Embryonic facial prominence (tissue), 1 donor: ENCODE results near the gene MRPS15.
"Not testable (repeated sequence)": the region's sequence is repeated elsewhere in the genome, so short reads cannot be mapped to it uniquely, and the experiment has no call there.

Experiments used
- DNase-seq: peaks from one replicate; pipeline ENCODE4 v3.0.0-alpha.2; 2016; ENCODE audit errors: extremely low spot score

The MRPS15 gene

DNA sequence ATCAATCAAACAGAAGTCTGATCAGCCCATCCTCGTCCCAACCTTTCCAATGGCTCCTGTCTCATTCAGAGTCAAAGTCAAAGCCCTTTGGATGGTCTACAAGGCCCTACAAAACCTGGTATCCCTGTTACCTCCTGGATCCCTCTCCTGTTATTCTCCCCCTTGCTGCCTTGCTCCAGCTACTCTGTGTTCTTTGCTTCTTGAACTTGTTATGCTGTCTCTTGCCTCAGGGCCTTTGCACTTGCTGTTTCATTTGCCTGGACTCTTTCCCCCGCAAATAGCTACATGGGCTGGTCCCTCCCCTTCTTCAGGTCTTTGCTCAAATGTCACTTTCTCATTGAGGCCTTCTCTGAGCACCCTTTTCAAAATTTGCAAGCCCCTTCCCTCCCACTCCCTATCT lies 19.9 kb upstream of the MRPS15 start:
- DNase-seq: no peak

- no peak for DNase-seq
Observed at GRCh38 chr1:36482724-36483388, 18.7 kb upstream of the MRPS15 start, which contains the start of gene CSF3R. Gene CSF3R (minus strand): TSS chr1:36482913. CDS start chr1:36479496, 3,417 bp downstream.

DNA sequence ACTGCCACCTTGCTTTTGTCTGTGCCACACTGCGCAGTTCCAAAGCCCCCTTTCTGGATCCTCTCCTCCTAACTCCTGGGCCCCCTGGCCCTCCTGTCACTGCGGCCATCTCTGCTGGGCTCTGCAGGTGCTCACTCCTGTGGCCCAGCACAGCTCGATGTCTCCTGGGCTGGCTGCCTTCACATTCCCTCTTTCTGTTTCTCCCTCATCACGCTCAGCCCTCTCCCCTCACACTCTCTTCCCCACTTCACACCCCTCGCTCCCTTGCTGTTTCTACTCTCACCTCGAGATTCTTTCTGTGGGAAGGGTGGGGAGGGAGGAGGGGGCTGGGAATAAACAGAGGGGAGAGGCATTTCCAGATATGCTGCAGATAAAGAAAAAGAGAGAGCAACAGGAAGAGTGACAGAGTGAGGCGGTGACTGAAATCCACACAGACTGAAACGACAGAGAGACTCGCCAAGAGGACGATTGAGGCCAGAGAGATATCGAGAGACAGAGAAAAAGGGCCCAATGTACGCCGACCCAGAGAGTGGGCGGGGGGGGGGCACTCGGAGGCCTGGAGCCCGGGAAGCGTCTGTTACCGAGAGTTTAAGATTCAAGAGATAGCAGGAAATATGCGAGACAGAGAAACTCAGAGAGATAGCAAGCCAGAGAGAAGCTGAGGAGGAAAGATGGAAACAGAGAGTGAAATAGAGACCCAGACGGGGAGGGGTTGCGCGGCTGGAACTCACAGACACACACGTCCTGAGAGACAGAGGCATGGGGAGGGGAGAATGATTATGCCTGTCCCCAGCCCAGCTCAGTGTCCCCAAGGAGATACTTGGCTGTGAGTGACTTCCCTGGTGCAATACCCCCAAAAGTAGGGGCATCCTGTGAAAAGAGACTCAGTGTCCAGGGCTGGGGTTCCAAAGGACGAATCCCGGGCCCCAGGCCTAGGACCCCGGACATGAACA lies 17.9 kb upstream of the MRPS15 start:
- DNase-seq: no peak

DNA sequence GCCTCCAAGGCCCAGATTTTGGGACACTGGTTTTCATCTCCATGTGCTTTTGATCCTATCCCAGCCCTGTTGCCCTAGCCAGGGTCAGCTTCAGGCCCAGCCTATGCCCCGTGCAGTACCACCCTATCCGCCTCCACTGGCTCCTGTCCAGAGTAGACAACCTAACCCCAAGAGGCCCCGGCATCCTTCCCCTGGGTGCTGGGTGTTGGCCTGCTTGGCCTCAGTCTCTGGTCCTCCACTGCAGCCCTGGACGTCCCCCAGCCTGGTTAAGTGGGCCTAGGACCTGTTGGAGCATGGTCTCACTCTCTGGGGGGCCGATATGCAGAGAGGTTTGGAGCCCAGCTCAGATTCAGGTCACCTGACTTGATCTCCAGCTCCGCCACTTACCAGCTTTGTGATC lies 16.9 kb upstream of the MRPS15 start:
- no peak for DNase-seq

DNA sequence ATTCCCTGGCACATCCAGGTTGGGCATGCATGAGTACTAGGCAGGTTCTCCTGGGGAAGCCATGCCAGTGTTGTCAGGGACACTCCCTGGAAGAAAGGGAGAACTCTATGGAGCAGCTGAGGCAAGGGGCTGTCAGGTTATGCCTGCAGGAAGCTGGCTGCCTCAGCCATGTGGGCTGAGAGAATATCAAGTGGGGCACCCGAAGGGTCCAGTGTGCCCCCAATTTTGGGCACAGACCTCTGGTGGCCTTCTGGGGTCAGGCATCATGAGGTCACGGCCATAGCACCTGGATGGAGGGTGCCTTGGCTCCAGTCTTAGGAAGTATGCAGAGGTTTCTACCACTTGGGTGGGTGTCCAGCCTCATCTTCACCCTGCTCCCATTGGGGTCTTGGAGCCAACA lies 16.0 kb upstream of the MRPS15 start:
- DNase-seq: no peak

- DNase-seq: no peak
Observed at GRCh38 chr1:36479505-36480051, 15.4 kb upstream of the MRPS15 start.

- not testable (repeated sequence) for DNase-seq
Observed at GRCh38 chr1:36477615-36478014, 13.4 kb upstream of the MRPS15 start.

DNA sequence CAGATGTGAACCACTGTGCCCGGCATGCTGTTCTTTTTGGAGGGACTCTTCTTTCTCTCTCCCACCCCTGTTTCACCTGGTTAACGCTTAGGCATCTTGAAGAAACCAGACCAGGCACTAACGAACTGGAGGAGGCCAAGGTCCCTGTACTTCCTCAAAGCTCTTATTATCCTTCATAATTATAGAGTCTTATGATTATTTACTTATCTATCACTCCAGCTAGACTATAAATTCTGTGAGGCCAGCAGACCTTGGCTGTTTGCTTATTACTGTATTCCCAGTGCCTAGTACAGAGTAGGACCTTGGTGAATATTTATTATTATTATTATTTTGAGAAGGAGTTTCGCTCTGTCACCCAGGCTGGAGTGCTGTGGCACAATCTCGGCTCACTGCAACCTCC lies 12.8 kb upstream of the MRPS15 start:
- no peak for DNase-seq

GRCh38 chr1:36475910-36476604 lies 11.9 kb upstream of the MRPS15 start:
- DNase-seq: no peak

GRCh38 chr1:36475341-36475740 lies 11.2 kb upstream of the MRPS15 start:
- DNase-seq: no peak

DNA sequence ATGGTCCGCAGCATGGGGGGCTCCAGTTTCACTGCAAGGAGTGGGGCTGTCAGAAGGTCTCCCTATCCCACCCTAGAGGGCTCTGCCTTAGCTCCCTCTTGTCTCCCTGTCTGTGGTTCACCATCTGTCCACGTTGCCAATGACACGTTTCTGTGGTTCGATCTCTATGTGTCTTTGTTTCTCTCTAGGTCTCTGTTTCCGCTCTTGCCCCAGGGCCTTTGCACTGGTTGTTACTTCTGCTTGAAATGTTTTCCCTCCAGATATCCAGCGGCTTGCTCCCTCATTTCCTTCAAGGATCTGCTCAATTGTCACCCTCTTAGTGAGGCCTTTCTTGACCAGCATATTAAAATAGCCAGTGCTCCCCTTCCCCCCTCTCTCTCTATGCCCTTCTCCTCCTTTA lies 8.5 kb upstream of the MRPS15 start:
- DNase-seq: no peak

- DNase-seq: no peak
Observed at GRCh38 chr1:36471830-36472641, 7.9 kb upstream of the MRPS15 start.

DNA sequence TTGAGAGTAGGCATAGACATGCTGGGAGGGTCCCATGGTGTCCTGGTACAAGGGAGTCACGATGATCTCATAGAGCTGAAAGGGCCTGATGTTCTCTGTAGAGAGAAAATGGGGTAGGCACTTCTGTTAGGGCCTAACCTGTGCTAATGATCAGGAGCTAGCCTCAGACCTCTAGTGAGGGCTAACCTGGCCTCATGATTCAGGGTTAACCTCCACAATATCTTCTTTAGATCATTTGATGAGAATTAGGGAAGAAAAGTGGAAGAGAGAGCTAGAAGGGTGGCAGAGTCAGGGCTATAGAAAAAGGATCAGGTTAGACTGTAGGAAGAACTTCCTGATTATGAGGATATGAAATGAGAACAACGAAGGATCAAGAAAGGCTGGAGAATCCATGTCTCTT lies 5.0 kb upstream of the MRPS15 start:
- no peak for DNase-seq

DNA sequence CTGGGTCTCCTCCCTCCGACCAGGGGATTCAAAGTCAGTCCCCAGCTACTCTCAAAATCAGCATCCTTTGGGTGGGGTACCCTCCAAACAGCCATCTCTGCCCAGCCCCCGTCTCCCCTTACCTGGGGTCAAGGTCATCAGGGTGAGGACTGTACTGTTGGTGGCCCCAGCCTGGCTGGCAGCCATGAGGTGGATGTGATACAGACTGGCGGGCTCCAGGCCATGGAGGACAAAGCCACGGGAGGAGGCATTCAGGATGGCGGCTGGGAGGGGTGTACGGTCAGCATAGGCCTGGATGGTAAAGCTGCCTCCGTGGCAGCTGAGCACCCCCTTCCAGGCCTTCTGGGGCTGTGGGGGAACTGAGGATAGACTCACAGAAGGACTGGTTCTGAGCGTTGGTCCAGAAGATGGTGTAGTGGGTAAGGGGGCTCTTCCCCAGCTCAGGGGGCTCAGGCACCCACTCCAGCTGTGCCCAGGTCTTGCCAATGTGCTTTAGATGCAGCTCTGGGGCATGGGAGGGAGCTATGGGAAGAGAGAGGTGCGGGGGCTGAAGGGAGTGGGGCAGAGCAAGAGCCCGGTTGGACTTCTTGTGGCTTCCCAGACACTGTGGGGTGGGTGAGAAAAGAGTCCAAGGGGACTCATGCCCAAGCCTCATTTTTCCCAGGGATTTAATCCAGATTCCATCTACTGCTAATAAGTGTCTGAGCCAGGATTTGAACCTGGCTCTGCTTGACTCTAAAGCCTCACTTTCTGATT lies 3.7 kb upstream of the MRPS15 start:
- no peak for DNase-seq

GRCh38 chr1:36467027-36467410 lies 2.8 kb upstream of the MRPS15 start:
- no peak for DNase-seq

DNA sequence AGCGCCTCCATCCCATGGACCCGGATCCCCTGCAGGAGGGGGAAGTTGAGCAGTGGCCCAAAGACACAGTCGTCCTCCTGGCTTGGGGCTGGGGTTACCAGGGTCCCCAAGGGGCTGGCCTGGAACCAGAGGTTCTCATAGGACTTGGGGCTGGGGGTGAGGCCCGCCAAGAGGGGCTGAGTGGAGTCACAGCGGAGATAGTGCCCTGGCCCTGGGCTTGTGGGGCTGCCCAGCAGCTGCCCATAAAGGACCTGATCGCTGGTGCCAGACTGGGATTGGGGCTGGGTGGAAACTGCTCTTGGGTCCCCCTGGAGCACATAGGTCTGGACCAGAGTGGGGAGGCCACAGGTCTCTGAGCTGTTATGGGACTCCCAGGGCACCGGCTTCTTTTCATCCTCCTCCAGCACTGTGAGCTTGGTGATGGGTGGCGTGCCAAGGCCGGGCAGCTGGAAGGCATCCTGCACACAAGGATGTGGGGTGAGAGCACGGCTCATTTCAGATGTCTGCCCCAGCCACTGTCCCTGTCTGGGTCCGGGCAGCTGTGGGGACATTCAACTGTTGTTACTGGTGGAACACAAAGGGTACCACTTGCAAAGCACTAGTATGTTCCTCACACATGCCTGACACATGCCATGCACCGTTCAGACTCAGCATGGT lies 2.3 kb upstream of the MRPS15 start:
- DNase-seq: no peak

GRCh38 chr1:36465731-36466369 lies 1.7 kb upstream of the MRPS15 start:
- no peak for DNase-seq

GRCh38 chr1:36464605-36465393 lies 615 bp upstream of the MRPS15 start:
- DNase-seq: no peak

GRCh38 chr1:36463463-36463802 lies 751 bp downstream of the MRPS15 start:
- DNase-seq: no peak
